ENCODE results near the gene EML1.

EML1 gene

DNA sequence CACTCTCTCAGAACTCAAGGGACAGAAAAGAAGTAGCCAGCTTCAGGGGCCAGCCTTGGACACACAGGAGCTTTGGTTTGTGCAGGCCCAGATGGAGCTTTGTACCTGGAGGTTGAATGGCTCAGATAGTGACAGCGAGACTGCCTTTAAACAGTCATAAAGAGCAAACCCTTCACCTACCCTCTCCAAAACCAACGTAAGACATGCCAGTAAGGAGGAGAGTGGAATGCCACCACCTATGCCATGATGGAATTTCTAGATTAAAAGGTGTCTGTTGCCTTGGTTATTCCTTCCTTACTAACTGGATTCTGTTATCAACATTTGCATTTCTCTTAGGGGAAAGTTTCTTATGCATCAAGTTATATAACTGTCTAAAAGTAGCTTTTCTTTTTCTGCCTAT lies 98.1 kb downstream of the EML1 start:
- no peak for DNase-seq (ENCODE audit: low read depth in 2 of 2, low spot score in 1 of 2)

- DNase-seq (ENCODE audit: low read depth in 2 of 2, low spot score in 1 of 2), result no peak
Measured at GRCh38 chr14:99891900-99892299, 98.7 kb downstream of the EML1 start.

GRCh38 chr14:99892406-99892805 lies 99.2 kb downstream of the EML1 start:
- no peak for DNase-seq (ENCODE audit: low read depth in 2 of 2, low spot score in 1 of 2)

GRCh38 chr14:99896361-99896760 lies 103.1 kb downstream of the EML1 start:
- DNase-seq (ENCODE audit: low read depth in 2 of 2, low spot score in 1 of 2), result no peak

GRCh38 chr14:99899578-99900178 lies 106.5 kb downstream of the EML1 start:
- no peak for DNase-seq (ENCODE audit: low read depth in 2 of 2, low spot score in 1 of 2)

- no peak for DNase-seq (ENCODE audit: low read depth in 2 of 2, low spot score in 1 of 2)
Measured at GRCh38 chr14:99902925-99903324, 109.7 kb downstream of the EML1 start.

GRCh38 chr14:99904506-99904905 lies 111.3 kb downstream of the EML1 start:
- no peak for DNase-seq (ENCODE audit: low read depth in 2 of 2, low spot score in 1 of 2)

DNA sequence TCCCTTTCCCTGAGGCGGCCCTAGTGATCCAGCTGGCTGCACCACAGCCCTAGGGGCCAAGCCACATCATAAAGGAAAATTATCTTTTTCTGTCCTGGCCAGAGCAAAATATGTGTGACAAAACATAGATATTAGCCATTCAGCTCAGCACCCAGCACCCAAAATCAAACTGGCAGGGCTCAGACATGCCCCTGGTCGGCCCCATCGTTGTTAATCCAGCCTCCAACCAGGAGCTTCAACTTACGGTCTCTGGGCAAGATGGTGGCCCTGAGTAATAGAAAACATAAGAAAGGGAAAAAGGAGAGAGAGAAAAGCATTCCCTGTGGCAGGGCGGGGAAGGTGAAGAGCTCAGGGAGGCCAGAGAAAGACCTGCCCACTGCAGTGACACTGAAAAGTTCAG lies 111.9 kb downstream of the EML1 start:
- DNase-seq (ENCODE audit: low read depth in 2 of 2, low spot score in 1 of 2), result no peak

DNA sequence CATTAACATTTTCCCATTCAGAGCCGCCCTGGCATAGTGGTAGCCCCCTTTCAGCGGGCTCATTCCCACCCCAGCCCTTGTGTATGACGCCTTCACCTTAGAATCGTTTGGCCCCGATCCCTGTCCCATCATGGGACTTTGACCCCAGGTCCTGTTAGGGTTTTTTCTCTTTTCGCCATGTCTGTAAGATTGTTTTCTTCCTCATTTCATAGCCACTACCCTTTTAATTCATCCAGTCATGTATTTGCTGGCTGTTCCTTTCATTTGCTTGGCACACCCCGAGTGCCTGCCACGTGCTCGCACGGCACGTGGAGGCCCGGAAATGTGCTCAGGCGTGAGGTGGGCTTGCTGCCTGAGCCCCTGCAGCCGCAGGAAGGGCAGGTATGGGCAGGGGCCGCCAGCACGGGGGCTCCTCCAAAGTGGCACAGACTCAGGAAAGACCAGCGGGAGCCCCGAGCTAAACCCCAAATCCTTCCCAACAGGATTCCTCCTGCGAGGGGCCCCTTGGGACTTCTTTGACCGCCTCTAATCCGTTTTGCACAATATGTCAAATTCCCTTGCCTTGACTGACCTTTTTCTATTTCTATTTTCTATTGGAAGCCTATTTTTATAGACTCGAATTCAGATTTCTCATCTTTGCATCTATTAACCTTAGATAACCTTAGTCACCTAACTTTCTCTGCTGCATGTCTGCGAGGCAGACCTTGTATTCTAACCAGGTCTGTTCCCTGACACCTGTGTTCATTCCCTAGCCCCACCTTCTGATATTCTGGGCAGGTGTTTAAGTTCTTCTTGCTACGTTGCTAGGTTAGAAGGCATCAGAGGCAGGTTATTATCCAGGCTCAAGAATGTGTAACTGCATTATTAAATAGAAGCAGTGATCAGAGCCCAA lies 114.8 kb downstream of the EML1 start:
- DNase-seq (ENCODE audit: low read depth in 2 of 2, low spot score in 1 of 2), result no peak

GRCh38 chr14:99908653-99909250 lies 115.5 kb downstream of the EML1 start:
- DNase-seq (ENCODE audit: low read depth in 2 of 2, low spot score in 1 of 2), result no peak

DNA sequence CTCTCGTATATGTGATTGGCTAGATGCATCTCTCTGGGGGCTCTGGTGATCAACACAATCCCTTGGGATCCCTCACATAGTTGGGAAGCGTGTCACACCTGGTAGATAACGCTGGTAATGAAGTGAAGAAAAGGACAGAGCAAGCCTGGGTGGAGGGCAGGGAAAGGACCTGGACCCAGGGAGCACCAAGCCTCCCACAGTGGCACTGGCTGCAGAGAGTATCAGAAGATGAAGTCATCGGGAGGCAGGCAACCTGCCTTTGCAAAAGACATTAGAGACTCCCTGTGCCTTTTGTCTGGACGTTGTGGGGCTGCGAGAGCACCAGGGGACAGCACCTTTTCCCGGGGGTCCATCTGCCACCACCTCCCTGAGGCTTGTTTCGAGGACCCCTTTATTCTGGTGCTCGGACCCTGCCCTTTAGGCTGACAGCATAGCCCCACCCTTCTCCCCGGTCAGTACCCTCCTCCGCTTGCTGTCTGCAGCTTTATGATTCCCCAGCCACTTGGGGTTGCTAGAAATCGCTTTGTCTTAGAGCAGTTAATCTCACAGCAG lies 116.4 kb downstream of the EML1 start:
- DNase-seq (ENCODE audit: low read depth in 2 of 2, low spot score in 1 of 2), result no peak

DNA sequence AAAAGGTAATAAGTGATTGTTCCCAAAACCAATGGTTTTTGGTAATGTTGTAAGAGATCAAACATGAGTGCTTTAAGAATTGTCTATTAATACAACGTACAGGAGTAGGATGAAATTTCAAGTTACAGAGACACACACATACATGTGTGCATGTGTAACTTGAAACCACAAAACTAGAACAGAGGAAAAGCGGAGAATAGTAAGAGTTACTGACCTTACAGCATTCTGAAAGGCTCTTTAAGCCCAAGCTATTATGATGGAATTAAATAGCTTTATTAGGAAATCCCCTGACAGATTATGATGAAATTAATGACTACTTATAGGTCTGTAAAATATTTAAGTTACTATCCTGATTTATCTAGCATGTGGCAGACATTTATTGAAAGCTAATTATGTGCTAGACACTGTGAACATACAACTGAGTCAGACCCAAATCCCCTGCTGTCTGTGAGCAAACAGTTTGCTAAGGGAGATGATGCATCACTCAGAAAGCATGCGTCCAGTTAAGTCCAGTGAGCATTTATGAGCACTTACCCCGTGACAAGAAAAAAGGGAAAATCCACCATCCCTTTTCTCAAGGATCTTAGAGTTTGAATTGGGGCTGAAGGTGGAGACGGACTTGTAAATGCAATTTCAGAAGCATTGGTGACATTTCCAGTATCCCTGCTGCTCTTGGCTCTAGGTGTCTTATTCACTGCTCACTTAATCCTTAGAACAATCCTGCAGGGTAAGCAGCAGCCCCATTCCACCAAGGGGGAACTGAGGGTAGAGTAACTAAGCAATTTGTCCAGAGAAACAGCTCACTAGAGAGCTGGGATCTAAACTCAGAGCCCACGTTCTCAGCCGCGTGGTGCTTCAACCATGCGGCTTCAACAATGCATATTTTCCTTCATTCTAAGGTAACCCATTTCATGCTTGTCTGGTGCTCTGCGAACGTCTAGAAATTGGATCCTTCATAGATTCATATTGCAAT lies 117.4 kb downstream of the EML1 start:
- no peak for DNase-seq (ENCODE audit: low read depth in 2 of 2, low spot score in 1 of 2)

- no peak for DNase-seq (ENCODE audit: low read depth in 2 of 2, low spot score in 1 of 2)
Measured at GRCh38 chr14:99915305-99916090, 122.3 kb downstream of the EML1 start.

DNA sequence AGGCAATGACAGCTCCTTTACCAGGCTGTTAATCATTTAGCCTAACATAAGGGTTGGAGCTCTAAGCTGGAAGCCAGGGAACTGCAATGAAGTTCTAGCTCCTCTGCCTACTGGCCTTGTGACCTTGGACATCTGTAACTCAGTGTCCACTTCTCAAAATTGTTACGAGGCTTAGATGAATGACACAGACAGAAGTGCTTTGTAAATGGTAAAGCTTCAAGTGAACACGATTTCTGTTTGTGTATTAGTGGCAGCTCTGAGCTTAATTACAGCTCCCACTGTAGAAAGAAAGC lies 122.8 kb downstream of the EML1 start:
- DNase-seq (ENCODE audit: low read depth in 2 of 2, low spot score in 1 of 2), result no peak

DNA sequence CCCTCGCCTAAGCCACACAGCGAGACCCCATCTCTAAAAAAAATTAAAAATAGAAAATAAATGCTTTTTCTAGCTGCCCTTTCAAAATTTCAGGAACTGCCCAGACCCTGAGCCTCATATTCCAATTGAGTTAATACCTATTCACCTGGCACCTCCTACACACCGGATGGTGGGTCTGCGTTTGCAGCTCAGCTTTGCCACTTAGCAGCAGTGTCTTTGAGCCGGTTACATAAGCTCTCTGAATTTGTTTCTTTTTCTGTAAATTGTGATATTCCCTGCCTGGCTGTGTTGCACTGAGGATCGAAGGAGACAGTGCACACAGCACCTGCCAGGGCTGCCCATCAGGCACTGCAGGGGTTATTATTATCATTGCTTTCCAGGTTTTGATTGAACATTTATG lies 125.6 kb downstream of the EML1 start:
- DNase-seq (ENCODE audit: low read depth in 2 of 2, low spot score in 1 of 2), result no peak

DNA sequence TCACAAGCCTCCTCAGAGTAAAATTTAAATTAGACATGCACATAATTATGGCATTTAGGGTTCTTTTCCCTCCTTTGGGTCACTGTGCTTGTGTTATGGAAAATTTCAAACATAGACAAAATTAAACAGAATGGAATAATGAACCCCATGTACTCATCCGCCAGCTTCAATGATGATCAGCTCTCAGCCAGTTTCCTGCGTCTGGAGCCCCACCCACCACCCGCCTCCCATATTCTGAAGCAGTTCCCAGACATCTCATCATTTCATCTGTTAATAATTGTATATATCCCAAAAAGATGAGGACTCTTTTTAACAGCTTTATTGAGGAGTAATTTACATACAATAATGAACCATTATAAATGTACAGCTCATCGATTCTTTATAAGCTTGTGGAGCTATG lies 128.2 kb downstream of the EML1 start:
- no peak for DNase-seq (ENCODE audit: low read depth in 2 of 2, low spot score in 1 of 2)

GRCh38 chr14:99924379-99924778 lies 131.2 kb downstream of the EML1 start:
- DNase-seq (ENCODE audit: low read depth in 2 of 2, low spot score in 1 of 2), result no peak

GRCh38 chr14:99925471-99925870 lies 132.3 kb downstream of the EML1 start:
- DNase-seq (ENCODE audit: low read depth in 2 of 2, low spot score in 1 of 2), result no peak

DNA sequence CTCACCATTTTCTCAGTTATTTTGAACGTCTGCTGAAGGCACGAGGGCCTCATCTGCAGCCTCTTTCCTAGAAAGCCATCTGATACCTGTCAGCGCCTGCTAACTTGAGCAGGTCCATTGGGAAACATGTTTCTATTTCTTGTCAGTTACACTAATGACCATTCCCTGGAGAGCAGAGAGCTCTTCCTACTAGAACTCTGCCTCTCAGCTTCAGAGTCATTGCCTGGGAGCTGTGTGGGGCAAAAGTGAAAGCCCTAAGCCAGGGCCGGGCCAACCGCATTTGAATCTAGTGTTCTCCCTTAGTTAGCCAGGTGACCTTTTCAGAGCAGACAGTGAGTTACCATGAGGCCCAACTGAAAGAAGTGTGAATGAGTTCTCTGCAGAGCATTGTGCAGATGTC lies 135.8 kb downstream of the EML1 start:
- no peak for DNase-seq (ENCODE audit: low read depth in 2 of 2, low spot score in 1 of 2)

DNA sequence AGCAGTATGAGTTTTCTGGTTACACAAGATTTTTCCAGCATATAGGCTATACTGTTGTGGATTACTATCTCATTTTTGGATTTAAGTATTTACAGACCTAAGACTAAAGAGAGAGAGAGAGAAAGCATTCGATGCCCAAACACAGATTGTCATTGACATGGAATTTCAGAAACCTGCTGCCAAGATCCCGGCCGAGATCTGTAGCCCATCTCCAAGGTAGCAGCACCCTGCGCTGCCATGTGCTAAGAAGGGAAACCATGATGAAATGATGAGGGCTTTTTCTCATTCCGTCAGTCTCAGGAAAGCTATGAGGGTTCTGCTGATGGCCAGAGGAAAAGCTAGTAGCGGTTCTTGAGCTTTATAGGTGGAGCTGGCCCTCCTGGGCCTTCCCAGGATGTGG lies 136.4 kb downstream of the EML1 start:
- no peak for DNase-seq (ENCODE audit: low read depth in 2 of 2, low spot score in 1 of 2)

Measured in stimulated activated CD8-positive, alpha-beta memory T cell treated with anti-CD3 and anti-CD28 coated beads, Interleukin-4, amount 100 ng/mL, for 4 hours (primary cell).